ENCODE results near the gene MYBPC2.

DNA sequence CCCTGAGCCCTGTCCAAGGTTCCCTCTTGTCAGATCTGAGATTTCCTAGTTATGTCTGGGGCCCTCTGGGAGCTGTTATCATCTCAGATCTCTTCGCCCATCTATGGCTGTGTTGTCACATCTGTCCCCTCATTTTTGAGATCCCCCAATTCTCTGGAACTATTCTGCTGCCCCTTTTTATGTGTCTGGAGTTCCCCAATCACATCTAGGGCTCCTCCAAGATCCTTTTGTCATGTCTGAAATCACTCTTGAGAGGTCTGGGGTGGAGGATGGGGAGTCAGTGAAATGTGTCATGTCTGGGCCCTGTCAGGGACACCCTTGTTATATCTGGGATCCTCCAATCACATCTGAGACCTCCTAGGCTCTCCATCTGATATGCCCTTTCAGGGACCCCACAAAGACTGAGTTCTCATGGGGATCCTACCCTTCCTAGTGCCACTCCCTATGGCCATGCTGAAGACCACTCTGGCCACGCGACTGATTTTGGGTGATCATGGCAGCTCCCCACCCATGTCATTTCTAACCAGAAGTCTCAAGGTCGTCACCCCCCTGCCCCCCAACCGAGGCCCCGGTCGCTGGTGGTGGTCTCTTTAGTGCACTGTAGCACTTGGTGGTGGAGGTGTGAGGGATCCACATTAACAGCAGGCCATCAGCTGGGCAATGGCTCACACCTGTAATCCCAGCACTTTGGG, 3.8 kb upstream of the MYBPC2 start:
- TF ChIP-seq, protein P1, sequence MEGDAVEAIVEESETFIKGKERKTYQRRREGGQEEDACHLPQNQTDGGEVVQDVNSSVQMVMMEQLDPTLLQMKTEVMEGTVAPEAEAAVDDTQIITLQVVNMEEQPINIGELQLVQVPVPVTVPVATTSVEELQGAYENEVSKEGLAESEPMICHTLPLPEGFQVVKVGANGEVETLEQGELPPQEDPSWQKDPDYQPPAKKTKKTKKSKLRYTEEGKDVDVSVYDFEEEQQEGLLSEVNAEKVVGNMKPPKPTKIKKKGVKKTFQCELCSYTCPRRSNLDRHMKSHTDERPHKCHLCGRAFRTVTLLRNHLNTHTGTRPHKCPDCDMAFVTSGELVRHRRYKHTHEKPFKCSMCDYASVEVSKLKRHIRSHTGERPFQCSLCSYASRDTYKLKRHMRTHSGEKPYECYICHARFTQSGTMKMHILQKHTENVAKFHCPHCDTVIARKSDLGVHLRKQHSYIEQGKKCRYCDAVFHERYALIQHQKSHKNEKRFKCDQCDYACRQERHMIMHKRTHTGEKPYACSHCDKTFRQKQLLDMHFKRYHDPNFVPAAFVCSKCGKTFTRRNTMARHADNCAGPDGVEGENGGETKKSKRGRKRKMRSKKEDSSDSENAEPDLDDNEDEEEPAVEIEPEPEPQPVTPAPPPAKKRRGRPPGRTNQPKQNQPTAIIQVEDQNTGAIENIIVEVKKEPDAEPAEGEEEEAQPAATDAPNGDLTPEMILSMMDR (IDR thresholded peaks at IDR 0.05) = no peak
- no peak for TF ChIP-seq SIN3A (IDR thresholded peaks at IDR 0.05; ENCODE audit: borderline replicate concordance, insufficient read depth, low read depth, low read length)
- TF ChIP-seq, protein P2, sequence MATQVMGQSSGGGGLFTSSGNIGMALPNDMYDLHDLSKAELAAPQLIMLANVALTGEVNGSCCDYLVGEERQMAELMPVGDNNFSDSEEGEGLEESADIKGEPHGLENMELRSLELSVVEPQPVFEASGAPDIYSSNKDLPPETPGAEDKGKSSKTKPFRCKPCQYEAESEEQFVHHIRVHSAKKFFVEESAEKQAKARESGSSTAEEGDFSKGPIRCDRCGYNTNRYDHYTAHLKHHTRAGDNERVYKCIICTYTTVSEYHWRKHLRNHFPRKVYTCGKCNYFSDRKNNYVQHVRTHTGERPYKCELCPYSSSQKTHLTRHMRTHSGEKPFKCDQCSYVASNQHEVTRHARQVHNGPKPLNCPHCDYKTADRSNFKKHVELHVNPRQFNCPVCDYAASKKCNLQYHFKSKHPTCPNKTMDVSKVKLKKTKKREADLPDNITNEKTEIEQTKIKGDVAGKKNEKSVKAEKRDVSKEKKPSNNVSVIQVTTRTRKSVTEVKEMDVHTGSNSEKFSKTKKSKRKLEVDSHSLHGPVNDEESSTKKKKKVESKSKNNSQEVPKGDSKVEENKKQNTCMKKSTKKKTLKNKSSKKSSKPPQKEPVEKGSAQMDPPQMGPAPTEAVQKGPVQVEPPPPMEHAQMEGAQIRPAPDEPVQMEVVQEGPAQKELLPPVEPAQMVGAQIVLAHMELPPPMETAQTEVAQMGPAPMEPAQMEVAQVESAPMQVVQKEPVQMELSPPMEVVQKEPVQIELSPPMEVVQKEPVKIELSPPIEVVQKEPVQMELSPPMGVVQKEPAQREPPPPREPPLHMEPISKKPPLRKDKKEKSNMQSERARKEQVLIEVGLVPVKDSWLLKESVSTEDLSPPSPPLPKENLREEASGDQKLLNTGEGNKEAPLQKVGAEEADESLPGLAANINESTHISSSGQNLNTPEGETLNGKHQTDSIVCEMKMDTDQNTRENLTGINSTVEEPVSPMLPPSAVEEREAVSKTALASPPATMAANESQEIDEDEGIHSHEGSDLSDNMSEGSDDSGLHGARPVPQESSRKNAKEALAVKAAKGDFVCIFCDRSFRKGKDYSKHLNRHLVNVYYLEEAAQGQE (IDR thresholded peaks at IDR 0.05; ENCODE audit: insufficient read depth in 1 of 2, low read depth in 2 of 2, low read length in 1 of 2) = no peak
